ENCODE measurements around the gene SH3RF3. TPM values are rescaled to one million over a fixed set of nuclear protein-coding genes. Genes with fewer than 3 reads are reported as not detected.

The SH3RF3 gene
- total RNA-seq, 2 donors from 2014 or later = 1.4 to 17.0 TPM

- TF ChIP-seq CTCF (IDR thresholded peaks at IDR 0.05) = no peak
- no peak for TF ChIP-seq POLR2A (IDR thresholded peaks at IDR 0.05)
- TF ChIP-seq POLR2AphosphoS5 (IDR thresholded peaks at IDR 0.05) = no peak
- intact Hi-C loops (cut with DNase I) = no loop called here
- H3K27me3 ChIP-seq (replicated peaks; ENCODE audit: insufficient read depth) = no peaks in the 10 kb centered on the region
- H3K27ac ChIP-seq = no peak overlapping the region
- no peak overlapping the region for H3K4me3 ChIP-seq
- 93% methylated on average over 10 of the region's 12 CpGs for WGBS
- no peak for DNase-seq (ENCODE audit: low spot score)
- H3K4me1 ChIP-seq (replicated peaks) = no peaks in the 10 kb centered on the region
- H3K9me3 ChIP-seq = no peaks in the 10 kb centered on the region
- no peaks in the 10 kb centered on the region for H3K36me3 ChIP-seq
Observed at GRCh38 chr2:109380502-109381326, 251.7 kb downstream of the SH3RF3 start.

- Histone ChIP-seq H3K27ac (no peak overlapping the region), H3K9me3 (no peaks in the 10 kb centered on the region), H3K4me1 (replicated peaks) (no peaks in the 10 kb centered on the region), H3K27me3 (replicated peaks; ENCODE audit: insufficient read depth) (no peaks in the 10 kb centered on the region), H3K36me3 (no peaks in the 10 kb centered on the region), H3K4me3 (no peak overlapping the region)
- intact Hi-C loops (cut with DNase I) = no loop called here
- TF ChIP-seq POLR2A (IDR thresholded peaks at IDR 0.05) = no peak
- TF ChIP-seq POLR2AphosphoS5 (IDR thresholded peaks at IDR 0.05) = no peak
- no peak for TF ChIP-seq CTCF (IDR thresholded peaks at IDR 0.05)
- 93% methylated on average over 13 of the region's 13 CpGs for WGBS
- DNase-seq (ENCODE audit: low spot score) = no peak
Observed at GRCh38 chr2:109381327-109381820, 252.4 kb downstream of the SH3RF3 start.

GRCh38 chr2:109382226-109382895 lies 253.4 kb downstream of the SH3RF3 start:
- Histone ChIP-seq H3K9me3 (no peaks in the 10 kb centered on the region), H3K27me3 (replicated peaks; ENCODE audit: insufficient read depth) (no peaks in the 10 kb centered on the region), H3K27ac (no peak overlapping the region), H3K36me3 (no peaks in the 10 kb centered on the region), H3K4me1 (replicated peaks) (no peaks in the 10 kb centered on the region), H3K4me3 (no peak overlapping the region)
- 73% methylated on average over 9 of the region's 9 CpGs for WGBS
- intact Hi-C loops (cut with DNase I) = no loop called here
- TF ChIP-seq POLR2A (IDR thresholded peaks at IDR 0.05) = no peak
- TF ChIP-seq POLR2AphosphoS5 (IDR thresholded peaks at IDR 0.05) = no peak
- no peak for TF ChIP-seq CTCF (IDR thresholded peaks at IDR 0.05)
- no peak for DNase-seq (ENCODE audit: low spot score)

GRCh38 chr2:109382951-109383350 lies 253.9 kb downstream of the SH3RF3 start:
- peak; percentile 68 for DNase-seq (ENCODE audit: low spot score)
- intact Hi-C loops (cut with DNase I) = no loop called here
- Histone ChIP-seq H3K4me3 (no peak overlapping the region), H3K36me3 (no peaks in the 10 kb centered on the region), H3K4me1 (replicated peaks) (no peaks in the 10 kb centered on the region), H3K27me3 (replicated peaks; ENCODE audit: insufficient read depth) (no peaks in the 10 kb centered on the region), H3K27ac (no peak overlapping the region), H3K9me3 (no peaks in the 10 kb centered on the region)
- peak; percentile 40 for TF ChIP-seq POLR2AphosphoS5 (IDR thresholded peaks at IDR 0.05)
- TF ChIP-seq CTCF (IDR thresholded peaks at IDR 0.05) = no peak
- no peak for TF ChIP-seq POLR2A (IDR thresholded peaks at IDR 0.05)
- 22% methylated on average over 4 of the region's 4 CpGs for WGBS
